Measurements from ENCODE around the gene RCOR3.

DNA sequence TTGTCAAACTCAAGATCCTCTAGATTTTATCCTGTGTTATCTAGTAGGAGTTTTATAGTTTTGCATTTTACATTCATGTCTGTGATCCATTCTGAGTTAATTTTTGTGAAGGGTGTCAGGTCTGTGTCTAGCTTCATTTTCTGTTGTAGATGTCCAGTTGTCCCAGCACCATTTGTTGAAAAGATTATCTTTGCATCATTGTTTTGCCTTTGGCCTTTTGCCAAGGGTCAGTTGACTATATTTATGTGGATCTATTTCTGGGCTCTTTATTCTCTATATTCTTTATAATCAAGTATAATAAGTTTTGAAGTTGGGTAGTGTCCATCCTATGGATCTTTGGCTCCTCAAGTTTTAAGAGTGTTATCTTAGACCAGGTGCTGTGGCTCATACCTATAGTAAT, 89.4 kb downstream of the RCOR3 start:
- TF ChIP-seq, protein P1, sequence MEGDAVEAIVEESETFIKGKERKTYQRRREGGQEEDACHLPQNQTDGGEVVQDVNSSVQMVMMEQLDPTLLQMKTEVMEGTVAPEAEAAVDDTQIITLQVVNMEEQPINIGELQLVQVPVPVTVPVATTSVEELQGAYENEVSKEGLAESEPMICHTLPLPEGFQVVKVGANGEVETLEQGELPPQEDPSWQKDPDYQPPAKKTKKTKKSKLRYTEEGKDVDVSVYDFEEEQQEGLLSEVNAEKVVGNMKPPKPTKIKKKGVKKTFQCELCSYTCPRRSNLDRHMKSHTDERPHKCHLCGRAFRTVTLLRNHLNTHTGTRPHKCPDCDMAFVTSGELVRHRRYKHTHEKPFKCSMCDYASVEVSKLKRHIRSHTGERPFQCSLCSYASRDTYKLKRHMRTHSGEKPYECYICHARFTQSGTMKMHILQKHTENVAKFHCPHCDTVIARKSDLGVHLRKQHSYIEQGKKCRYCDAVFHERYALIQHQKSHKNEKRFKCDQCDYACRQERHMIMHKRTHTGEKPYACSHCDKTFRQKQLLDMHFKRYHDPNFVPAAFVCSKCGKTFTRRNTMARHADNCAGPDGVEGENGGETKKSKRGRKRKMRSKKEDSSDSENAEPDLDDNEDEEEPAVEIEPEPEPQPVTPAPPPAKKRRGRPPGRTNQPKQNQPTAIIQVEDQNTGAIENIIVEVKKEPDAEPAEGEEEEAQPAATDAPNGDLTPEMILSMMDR (IDR thresholded peaks at IDR 0.05): no peak
- TF ChIP-seq POLR2A (IDR thresholded peaks at IDR 0.05): no peak
